Measurements from ENCODE around the gene SLC12A7.
"Not testable (repeated sequence)": the region's sequence is repeated elsewhere in the genome, so short reads cannot be mapped to it uniquely, and the experiment has no call there.

SLC12A7 gene

DNA sequence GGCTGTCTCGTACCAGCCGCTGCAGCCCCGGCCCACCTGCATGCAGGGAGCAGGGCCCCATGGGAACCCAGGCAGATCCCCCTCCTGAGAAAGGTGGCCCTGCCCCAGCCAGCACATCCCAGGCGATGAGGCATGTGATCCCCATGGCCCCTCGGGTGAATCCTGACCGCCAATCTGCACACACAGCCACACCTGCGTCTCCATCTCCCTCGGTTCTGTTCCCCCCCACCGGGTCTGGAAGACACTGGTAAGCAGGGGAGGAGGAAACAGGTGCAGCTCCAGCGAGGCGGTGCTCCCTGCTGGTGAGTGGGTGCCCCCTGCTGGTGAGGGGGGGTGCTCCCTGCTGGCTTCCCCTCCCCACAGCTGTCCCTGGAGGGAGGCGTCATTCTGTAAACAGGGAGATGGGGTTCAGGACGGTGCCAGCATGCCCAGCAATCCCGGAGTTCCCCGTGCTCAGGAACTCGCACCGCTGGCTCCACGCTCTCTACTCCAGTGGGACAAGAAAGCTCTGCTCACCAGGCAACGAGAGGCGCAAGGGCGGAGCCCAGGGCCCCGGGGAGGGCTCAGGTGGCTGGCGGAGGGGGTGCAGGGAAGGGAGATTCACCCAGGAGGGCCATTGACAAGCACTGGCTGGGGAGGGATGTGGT, 28.4 kb upstream of the SLC12A7 start:
- DNase-seq = no peak

DNA sequence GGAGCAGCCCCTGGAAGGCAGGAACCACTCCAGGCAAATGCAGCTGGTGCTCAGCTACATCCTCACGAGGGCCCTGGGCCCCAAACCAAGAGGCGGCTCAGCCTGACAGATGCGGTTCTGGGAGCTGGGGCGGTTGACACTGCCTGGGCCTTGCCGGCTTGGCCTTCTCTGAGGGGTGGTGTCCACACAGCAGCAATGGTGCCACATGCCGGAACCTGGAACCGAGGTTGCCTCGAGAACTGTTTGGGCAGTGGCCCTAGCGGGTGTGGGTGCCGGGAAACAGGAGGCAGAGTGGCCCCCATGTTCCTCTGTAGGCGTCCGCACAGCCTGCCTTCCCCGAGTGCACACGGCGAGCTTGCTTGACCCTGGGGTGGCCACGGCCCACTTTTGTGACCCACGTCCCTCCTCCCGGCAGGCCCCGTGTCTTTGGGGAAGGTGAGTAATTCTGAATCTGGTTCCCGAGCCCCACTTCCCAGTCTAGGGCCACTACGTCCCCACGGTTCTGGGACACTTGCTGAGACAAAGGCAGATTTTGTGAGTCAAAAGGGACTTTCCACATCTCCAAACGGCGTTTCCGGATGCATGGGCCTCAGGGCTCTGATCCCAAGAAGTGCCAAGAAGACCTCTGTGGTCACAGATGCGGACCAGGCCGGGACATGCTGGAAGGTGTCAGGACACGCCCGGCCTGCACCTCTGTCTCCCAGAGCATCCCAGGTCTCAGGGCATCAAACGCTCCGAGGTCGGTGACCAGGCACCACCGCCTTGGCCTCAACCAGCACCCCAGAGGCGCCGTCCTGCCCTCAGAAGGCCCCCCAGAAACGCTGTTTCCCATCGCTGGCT, 27.7 kb upstream of the SLC12A7 start:
- no peak for DNase-seq

DNA sequence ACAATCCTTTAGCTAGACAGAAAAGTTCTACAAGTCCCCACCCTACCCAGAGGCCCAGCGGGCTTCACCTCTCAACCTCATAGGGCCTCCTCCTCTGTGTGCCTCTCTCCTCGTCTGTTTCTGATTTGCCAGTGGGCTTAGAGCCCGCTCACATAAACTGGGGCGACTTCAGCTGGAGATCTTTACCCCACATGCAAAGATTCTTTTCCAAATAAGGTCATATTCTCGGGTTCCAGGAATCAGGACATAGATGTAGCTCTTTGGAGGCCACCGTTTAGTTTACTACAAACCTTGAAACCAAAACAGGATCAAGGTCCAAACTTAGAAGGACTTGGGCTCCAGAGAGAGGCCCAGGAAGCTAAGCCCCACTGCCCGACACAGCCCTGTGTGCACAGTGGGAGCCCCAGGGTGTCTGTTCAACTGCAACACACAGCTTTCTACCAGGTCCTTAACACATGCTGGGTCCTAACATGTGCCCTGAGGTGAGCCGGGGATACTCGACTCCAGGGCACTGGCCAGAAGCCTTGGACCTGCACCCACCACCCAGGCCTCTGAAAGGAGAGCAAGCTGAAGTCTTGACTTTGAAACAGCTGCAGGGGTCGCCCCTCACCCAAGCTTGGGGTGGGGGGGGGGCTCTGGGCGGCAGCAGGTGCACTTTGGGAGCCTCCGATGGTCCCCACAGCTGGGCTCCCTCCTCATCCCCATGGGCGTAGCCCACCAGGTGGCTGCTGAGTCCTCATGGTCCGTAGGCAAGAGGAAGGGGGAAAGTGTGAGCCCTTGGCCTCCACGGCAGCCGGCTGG, 26.8 kb upstream of the SLC12A7 start:
- no peak for DNase-seq

DNA sequence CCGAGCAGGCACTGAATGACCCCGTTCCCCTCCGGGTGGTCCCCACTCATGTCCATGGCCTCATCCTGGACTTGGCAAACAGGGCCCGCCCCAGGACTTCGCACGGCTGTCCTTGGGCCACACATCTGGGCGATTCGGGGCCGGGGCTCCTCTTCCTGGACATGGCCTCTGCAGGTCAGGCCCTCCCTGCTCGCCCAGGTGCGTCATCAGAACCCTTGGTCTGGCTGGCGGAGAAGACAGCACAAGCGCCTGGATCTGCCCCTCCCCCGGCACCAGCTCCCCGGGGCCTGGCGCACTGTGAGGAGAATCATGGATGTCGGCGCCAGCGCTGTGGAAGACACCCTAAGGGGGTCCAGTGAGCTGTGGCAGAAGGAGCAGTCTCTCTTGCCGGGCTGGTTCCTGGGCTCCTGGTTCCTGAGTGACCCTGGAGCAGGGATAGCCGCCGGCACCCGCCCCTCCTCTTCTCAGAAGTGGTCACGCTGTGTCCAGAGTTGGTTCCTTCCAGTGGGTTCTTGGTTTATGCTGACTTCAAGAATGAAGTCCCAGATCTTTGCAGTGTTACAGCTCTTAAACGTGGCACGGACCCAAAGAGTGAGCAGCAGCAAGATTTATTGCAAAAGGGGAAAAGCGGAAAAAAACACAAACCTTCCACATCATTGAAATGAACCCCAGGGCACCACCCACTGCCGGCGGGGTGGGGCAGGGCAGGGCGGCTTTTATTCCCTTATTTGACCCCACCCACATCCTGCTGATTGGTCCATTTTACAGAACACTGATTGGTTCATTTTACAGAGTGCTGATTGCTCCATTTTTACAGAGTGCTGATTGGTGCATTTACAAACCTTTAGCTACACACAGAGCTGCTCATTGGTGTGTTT, 25.9 kb upstream of the SLC12A7 start:
- DNase-seq = no peak

DNA sequence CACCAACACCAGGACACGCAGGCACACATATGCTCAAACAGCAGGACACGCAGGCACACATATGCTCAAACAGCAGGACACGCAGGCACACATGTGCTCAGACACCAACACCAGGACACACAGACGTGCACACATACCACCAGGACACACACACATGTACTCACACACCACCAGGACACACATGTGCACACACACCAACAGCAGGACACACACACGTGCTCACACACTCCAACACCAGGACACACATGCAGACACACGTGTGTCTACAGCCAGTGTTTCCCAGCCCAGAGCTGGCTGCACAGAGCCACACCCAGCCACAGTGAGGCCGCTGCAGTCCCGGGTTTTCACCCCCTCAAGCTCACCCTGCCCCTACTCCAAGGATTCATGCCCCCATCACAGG, 25.0 kb upstream of the SLC12A7 start:
- DNase-seq = no peak

DNA sequence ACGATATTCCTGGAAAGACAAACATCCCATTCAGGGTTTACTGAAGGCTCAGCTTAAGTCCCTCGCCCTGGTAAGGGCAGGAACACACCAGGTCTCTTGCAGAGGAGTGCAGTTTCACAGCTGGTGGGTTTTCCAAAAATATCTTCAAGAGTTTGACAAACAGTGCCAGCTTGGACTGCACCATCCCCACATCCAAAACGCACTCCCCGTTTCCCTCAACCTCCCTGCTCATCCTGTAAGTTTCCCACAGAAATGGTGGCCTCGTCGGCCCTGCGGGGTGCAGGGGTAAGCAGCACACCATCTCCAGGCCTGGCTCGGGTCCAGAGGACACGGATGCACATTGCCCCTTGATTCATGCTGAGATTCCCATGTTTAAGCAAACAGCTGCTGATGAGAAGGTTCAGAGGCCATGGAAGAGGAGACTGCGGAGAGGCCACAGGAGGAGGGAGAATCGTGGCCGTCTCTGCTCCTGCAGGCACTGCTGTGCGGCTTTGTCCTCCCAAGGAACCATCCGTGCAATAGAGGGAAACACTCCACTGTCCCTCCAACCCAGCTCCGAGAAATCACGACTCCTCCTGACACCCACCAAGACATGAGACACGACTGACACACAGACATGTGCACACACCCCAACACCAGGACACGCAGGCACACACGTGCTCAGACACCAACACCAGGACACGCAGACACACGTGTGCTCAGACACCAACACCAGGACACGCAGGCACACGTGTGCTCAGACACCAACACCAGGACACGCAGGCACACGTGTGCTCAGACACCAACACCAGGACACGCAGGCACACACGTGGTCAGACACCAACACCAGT, 24.0 kb upstream of the SLC12A7 start:
- no peak for DNase-seq

DNA sequence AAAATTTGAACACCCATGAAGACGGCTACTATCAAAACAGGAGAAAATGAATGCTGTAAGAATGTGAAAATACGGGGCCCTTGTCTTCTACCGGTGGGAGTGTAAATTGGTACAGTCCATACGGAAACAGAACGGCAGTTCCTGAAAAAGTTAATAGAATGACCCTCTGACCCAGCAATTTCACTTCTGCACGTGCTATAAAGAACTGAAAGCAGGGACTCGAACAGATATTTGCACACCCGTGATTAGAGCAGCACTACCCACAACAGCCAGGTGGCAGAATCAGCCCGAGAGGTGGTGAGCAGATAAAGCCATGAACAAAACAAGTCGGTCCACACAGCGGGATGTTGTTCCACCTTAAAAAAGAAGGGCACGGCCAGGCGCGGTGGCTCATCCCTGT, 22.6 kb upstream of the SLC12A7 start:
- no peak for DNase-seq

DNA sequence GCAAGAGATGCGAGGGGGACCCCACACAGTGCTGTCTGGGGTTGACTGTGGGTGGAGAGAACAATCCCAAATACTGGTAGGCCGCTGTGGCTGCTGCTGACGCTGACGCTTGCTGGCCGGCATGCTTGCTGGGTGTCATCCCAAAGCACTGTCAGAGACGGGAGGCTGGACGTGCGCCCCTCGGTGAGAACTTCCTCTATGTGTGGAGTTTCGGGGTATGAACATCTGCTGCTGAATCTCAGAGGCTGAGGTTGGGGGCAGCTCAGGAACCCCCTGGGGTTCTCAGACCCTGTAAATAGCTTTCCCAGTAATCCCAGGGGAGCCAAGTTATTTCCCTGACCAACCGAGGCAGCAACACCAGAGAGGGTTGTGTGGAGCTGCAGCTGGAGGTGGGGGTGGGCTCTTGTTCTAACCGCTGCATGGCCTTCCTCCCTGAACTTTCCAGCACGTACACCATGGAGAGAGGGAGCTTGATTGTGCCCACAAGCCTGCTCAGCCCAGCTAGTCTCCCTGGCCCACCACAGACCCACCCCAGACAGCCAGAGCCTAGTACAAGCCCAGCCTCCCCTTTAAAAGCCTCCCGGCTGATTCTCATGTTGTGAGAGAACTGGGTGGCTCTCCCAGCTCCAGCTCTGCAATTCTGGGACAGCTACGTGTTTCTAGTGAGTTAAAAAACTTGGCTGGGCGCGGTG, 21.8 kb upstream of the SLC12A7 start:
- DNase-seq = no peak

DNA sequence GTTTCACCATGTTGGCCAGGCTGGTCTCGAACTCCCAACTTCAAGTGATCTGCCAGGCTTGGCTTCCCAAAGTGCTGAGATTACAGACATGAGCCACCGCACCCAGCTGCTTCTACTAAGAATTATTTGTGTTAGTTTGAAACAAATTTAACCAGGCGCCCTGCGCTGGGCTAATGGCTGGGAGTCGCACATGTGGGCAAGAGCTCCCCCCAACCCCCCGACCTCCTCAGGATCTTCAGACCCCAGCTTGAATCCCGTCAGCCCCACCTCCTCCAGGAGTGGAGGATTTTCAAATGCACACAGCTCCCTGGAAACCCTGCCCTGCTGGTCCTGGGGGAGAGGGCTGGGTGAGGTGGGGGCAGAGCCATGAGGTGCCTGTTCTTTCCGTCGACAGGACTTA, 21.2 kb upstream of the SLC12A7 start:
- DNase-seq = no peak

DNA sequence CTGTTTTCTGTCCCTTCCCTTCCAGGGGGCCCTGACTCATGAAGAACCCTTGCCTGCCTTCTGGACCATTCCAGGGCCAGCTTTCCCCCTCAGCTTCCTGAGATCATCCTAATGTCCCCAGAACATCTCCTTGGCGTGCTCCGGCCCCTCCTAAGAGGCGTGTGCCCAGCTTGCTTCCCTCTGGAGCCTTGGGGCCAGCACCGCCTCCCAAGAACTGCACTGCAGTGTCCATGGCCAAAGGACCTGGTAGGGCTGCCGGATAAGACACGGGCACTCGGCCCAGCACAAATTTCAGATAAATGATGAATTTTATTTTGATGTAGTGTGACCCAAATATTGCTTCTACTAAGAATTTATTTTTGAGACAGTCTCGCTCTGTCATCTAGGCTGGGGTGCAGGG, 20.7 kb upstream of the SLC12A7 start:
- DNase-seq = no peak

DNA sequence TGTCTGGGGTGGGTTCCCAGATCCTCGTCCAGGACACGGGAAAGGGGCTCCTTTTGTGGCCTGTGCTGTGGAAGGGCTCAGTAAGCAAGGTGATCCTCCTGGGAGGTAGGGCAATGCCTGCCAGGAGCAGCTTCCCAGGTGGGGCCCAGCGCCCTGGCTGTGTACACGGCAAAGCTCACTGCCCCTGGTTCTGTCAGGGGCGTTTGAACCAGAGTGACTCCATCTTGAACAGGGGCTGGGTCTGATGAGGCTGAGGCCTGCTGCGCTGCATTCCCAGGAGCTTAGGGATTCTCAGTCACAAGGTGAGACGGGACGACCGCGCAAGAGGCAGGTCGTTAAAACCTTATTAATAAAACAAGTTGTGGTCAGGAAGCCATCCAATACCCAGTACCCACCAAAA, 19.9 kb upstream of the SLC12A7 start:
- DNase-seq = no peak

DNA sequence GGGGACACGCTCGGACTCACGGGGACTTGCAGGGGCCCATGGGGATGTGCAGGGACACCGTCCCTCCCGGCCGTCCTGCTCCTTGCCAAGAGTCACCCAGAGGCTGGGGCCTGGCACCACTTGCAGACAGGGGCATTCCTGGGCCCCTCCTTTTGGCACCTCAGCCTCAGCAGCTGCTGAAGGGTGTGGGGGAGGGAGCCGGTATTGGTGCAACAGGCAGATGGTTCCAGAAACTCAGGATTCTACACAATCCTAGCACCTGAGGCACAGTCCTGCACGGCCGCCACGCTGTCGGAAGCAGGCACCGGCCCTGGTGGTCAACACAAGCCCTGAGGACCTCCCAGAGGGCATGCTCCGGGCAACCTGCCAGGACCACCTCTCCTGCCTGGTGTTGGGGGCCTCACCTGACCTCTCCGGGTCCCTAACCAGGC, 19.3 kb upstream of the SLC12A7 start:
- no peak for DNase-seq

DNA sequence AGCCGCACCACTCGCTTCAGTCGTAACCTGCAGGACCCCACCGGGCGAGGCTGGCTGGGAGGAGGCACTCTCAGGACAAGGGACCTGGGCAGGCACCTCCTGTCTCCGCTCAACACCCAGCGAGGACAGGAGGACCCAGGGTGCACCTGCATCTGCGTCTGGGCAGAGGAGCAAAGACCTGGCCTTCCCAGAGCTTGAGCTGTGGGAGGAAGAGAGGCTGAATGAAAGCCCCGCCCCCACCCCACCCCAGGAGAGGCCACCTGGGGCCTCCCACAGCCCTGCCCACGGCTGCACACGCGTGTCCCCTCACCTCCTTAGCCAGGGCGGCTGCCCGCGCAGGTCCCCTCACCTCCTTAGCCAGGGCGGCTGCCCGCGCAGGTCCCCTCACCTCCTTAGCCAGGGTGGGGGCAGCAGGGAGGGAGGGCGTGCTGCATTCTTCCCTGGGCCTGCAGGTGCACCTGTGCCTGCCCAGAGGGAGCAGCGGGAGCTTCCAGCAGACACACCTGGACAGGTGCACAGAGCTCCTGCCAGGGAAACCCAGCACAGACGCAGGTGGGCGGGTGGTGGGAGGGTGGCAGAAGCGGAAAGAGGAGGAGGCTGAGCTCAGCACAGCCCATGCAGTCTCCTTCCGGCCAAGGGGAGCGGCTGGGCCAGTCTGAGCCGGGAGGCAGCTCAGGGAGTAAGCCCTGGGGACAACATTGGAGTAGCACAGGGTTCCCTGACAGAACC, 18.5 kb upstream of the SLC12A7 start:
- no peak for DNase-seq

DNA sequence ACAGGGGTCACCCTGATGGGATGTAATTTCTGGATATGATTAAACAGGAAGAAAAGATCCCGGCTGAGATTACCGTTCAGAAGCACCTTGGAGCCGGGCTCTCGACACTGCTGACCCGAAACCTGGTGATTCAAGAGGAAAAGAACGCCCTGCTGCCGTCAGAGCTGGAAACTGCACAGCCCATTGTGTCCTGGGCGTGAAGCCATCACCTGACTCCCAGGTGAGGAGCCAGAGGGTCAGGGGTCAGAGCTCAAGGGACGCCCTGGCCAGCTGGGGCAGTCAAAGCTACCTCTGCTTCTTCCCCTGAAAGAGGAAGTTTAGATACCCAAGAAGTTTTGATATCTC, 17.8 kb upstream of the SLC12A7 start:
- DNase-seq = no peak

DNA sequence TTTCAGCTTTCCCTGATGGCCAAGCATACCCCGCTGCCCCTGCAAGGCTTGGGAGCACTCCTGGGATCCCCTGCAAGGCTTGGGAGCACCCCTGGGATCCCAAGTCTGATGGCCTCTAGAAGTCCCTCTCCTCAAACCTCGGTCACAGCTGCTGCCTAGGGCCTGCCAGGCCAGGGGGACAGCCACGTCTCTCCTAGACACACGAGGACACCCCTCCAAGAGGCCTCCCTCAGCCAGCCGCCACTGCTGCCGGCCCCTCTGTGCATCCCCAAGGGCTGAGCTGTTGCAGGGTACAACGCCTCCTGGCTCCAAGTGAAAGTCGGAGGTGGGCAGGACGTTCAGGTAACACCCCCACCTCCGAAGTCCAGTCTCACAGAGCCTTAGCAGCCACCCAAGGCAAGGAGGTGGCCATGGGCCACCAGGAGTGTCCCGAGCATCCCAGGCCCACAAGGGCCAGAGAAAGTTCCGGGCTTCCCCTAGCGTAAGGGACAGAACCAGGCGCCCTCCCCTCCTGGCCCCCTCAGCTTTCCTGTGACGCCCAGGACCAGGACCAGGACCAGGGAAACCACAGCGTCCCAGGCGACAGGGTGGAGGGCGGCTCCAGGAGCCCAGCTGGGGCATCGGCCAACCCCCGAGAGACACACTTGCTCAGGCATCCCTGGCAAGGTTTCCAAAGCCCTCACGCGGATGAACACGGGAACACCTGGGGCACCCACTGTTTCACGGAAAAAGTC, 17.3 kb upstream of the SLC12A7 start:
- DNase-seq = no peak

DNA sequence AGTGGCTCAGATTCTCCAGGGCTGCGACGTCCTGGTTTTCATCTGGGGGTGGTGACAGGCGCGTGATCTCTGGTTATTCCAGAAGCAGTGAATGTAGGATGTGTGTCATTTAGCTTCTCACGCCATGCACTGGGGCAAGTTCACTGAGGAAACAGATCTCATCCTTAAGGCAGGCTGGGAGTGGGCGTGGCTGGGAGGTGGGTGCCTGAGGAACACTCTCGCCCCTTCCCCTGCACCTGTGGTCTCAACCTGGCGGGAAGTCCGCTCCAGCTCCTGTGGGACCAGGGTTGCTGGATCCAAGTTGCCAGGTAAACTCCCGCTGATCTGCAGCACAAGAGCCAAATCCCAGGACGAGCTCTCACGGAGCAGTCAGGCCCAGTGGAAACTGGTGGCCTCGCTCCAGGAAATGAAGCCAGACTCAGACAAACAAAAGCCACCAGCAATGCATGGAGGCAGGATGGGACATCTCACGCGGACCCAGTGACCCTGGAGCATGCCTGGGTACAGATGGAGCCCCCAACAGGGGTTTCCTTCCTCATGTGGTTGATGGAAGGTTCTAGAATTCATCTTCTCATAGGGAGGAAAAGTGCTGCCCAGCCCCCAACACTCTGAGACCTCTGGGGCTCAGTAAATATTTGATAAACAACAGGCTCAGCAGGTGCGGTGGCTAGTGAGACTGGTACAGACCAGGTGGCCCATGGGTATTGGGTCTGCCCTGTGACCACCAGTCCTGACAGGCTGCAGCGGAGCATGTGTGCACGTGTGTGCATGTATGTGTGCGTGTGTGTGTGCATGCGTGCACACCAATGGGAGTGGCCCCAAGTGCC, 16.3 kb upstream of the SLC12A7 start:
- DNase-seq = no peak

DNA sequence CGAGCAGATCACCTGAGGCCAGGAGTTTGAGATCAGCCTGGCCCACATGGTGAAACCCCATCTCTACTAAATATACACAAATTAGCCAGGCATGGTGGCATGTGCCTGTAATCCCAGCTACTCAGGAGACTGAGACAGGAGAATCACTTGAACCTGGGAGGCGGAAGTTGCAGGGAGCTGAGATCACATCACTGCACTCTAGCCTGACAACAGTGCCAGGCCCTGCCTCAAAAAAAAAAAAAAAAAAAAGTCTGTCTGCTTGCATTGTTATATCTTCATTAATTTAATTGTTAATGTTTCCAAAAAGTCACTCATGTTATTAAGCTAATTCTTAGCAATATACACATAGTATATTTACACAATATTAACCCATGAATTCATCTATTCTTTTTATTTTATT, 13.8 kb upstream of the SLC12A7 start:
- DNase-seq = not testable (repeated sequence)

DNA sequence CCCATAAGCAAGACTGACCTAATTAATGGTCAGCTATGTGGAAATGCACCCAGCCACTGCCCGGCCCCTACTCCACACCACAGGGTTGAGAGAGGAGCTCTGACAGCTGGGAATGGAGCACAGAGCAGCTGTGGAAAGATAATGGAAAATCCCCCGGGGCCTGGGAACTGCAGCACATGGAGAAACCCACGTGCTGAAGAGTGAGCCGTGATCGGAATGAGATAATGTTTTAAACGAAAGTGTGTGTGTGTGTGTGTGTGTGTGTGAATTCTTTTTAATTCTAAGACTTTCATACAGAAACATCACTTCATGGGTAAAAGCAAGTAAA, 13.1 kb upstream of the SLC12A7 start:
- no peak for DNase-seq
